ENCODE results near the gene CTNNA2. TPM values are rescaled to one million over a fixed set of nuclear protein-coding genes. Genes with fewer than 3 reads are reported as not detected.

The CTNNA2 gene
- total RNA-seq, 5 donors from 2014 or later (not counting 1 experiment from before 2014, with no cell fraction given) = not detected

DNA sequence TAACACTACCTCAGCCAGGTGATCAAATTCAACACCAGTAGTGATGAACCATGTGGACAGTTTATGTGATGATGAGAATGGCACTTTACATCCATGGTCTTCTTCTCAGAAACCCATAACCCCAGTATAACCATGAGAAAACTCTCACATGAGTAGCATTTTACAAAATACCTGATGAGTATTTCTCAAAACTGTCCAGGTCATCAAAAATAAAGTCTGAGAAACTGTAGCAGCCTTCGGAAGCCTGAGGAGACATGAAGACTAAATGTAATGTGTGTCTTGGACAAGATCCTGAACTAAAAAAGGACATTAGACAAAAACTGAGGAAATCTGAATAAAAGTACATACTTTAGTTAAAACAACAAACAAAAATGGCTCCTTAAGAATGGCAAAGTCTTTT, 108.9 kb downstream of the CTNNA2 start:
- WGBS (ENCODE audit: insufficient coverage) = no CpG with 5 or more reads among the region's 1 CpG
- ATAC-seq (replicated peaks in 1 of 4) (no peak), DNase-seq (no peak)
- Mint-ChIP-seq H3K36me3 (no peaks in the 10 kb centered on the region), H3K4me1 (no peaks in the 10 kb centered on the region), H3K27ac (no peak overlapping the region), H3K9me3 (peaks cover 16 to 28% (median 21%) of the 10 kb centered on the region in 3 donors), H3K27me3 (no peaks in the 10 kb centered on the region), H3K4me3 (no peak overlapping the region)
- Histone ChIP-seq H3K27me3 (replicated peaks in 1 of 2; ENCODE audit: control insufficient read depth in 2 of 2, extremely low read depth in 1 of 2, insufficient read depth in 2 of 2, low read length in 1 of 2) (no peaks in the 10 kb centered on the region), H3K4me3 (ENCODE audit: control insufficient read depth in 1 of 2, extremely low read depth in 1 of 2, low read length in 1 of 2) (no peak overlapping the region), H3K4me1 (ENCODE audit: control insufficient read depth in 1 of 2, extremely low read depth in 1 of 2, insufficient read depth in 2 of 2, low read length in 2 of 2) (no peaks in the 10 kb centered on the region), H3K27ac (ENCODE audit: low read length) (no peak overlapping the region), H3K9me3 (no peaks in the 10 kb centered on the region), H3K36me3 (ENCODE audit: control insufficient read depth in 2 of 2, extremely low read depth in 1 of 2, insufficient read depth in 1 of 2, low read length in 1 of 2) (no peaks in the 10 kb centered on the region)
- CTCF ChIA-PET = no interaction called here
- POLR2A ChIA-PET = no interaction called here

GRCh38 chr2:79622508-79622907, 109.7 kb downstream of the CTNNA2 start:
- POLR2A ChIA-PET = no interaction called here
- Mint-ChIP-seq H3K27me3 (no peaks in the 10 kb centered on the region), H3K4me1 (no peaks in the 10 kb centered on the region), H3K4me3 (no peak overlapping the region), H3K36me3 (no peaks in the 10 kb centered on the region), H3K9me3 (peaks cover 16 to 35% (median 21%) of the 10 kb centered on the region in 3 donors), H3K27ac (no peak overlapping the region)
- no peak overlapping the region for H3K4me3 ChIP-seq (ENCODE audit: control insufficient read depth in 1 of 2, extremely low read depth in 1 of 2, low read length in 1 of 2)
- DNase-seq (no peak), ATAC-seq (replicated peaks in 1 of 4) (no peak)
- H3K36me3 ChIP-seq (ENCODE audit: control insufficient read depth in 2 of 2, extremely low read depth in 1 of 2, insufficient read depth in 1 of 2, low read length in 1 of 2) = no peaks in the 10 kb centered on the region
- H3K27me3 ChIP-seq (replicated peaks in 1 of 2; ENCODE audit: control insufficient read depth in 2 of 2, extremely low read depth in 1 of 2, insufficient read depth in 2 of 2, low read length in 1 of 2) = no peaks in the 10 kb centered on the region
- no peaks in the 10 kb centered on the region for H3K9me3 ChIP-seq
- CTCF ChIA-PET = no interaction called here
- WGBS (ENCODE audit: insufficient coverage) = no CpG with 5 or more reads among the region's 3 CpGs
- no peak overlapping the region for H3K27ac ChIP-seq (ENCODE audit: low read length)
- no peaks in the 10 kb centered on the region for H3K4me1 ChIP-seq (ENCODE audit: control insufficient read depth in 1 of 2, extremely low read depth in 1 of 2, insufficient read depth in 2 of 2, low read length in 2 of 2)

DNA sequence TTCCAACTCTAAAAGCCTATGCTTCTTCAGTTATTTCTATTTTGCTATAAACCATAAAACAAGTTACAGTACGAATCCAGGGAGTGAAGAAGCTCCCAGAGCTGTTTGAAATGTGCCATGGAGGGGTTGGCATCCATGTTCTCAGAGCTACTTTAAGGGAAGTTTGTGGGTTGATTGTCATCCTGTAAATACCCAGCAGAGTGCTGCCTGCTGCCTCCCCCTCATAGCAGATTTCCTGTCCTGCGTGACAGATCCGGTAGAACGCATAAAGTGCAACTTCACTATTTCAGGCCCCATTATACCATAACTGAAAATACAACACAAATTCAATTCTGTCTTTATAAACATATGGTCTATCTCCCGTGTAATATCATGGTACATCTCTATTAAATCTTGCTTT, 114.4 kb downstream of the CTNNA2 start:
- no peak overlapping the region for H3K4me3 Mint-ChIP-seq
- peaks cover 16 to 43% (median 18%) of the 10 kb centered on the region in 3 donors for H3K9me3 Mint-ChIP-seq
- H3K9me3 ChIP-seq = no peaks in the 10 kb centered on the region
- H3K4me3 ChIP-seq (ENCODE audit: control insufficient read depth in 1 of 2, extremely low read depth in 1 of 2, low read length in 1 of 2) = no peak overlapping the region
- ChIA-PET CTCF (no interaction called here), POLR2A (no interaction called here)
- H3K36me3 Mint-ChIP-seq = no peaks in the 10 kb centered on the region
- ATAC-seq (replicated peaks in 1 of 4) (no peak), DNase-seq (no peak)
- no peaks in the 10 kb centered on the region for H3K4me1 ChIP-seq (ENCODE audit: control insufficient read depth in 1 of 2, extremely low read depth in 1 of 2, insufficient read depth in 2 of 2, low read length in 2 of 2)
- WGBS (ENCODE audit: insufficient coverage) = no CpG with 5 or more reads among the region's 5 CpGs
- H3K27me3 Mint-ChIP-seq = no peaks in the 10 kb centered on the region
- no peaks in the 10 kb centered on the region for H3K27me3 ChIP-seq (replicated peaks in 1 of 2; ENCODE audit: control insufficient read depth in 2 of 2, extremely low read depth in 1 of 2, insufficient read depth in 2 of 2, low read length in 1 of 2)
- H3K27ac ChIP-seq (ENCODE audit: low read length) = no peak overlapping the region
- no peaks in the 10 kb centered on the region for H3K4me1 Mint-ChIP-seq
- no peaks in the 10 kb centered on the region for H3K36me3 ChIP-seq (ENCODE audit: control insufficient read depth in 2 of 2, extremely low read depth in 1 of 2, insufficient read depth in 1 of 2, low read length in 1 of 2)
- H3K27ac Mint-ChIP-seq = no peak overlapping the region

DNA sequence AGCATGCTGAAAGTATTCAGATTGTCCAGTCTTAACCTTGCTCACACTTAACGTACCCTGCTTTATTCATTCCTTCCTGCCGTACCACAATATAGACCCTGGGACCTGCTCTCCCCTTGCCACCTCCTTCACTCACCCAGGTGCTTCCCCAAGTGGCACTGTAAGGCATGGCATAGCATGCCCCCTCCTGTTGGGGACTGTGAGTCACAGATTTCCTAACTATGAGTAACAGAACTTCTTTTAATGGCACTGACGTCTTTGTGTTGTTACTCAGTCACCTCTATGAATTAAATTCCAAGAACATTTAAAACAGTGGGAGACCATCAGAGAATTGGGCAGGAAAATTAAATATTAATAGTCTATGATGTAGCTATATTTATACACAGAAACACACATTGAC, 117.2 kb downstream of the CTNNA2 start:
- no peaks in the 10 kb centered on the region for H3K27me3 Mint-ChIP-seq
- H3K4me1 Mint-ChIP-seq = no peaks in the 10 kb centered on the region
- Histone ChIP-seq H3K27ac (ENCODE audit: low read length) (no peak overlapping the region), H3K4me1 (ENCODE audit: control insufficient read depth in 1 of 2, extremely low read depth in 1 of 2, insufficient read depth in 2 of 2, low read length in 2 of 2) (no peaks in the 10 kb centered on the region), H3K36me3 (ENCODE audit: control insufficient read depth in 2 of 2, extremely low read depth in 1 of 2, insufficient read depth in 1 of 2, low read length in 1 of 2) (no peaks in the 10 kb centered on the region), H3K9me3 (no peaks in the 10 kb centered on the region), H3K4me3 (ENCODE audit: control insufficient read depth in 1 of 2, extremely low read depth in 1 of 2, low read length in 1 of 2) (no peak overlapping the region), H3K27me3 (replicated peaks in 1 of 2; ENCODE audit: control insufficient read depth in 2 of 2, extremely low read depth in 1 of 2, insufficient read depth in 2 of 2, low read length in 1 of 2) (no peaks in the 10 kb centered on the region)
- WGBS (ENCODE audit: insufficient coverage) = 86% methylated on average over 1 of the region's 3 CpGs
- CTCF ChIA-PET = no interaction called here
- DNase-seq (no peak), ATAC-seq (replicated peaks in 1 of 4) (no peak)
- H3K4me3 Mint-ChIP-seq = no peak overlapping the region
- H3K9me3 Mint-ChIP-seq = peaks cover 17 to 42% (median 23%) of the 10 kb centered on the region in 3 donors
- no peaks in the 10 kb centered on the region for H3K36me3 Mint-ChIP-seq
- no peak overlapping the region for H3K27ac Mint-ChIP-seq
- POLR2A ChIA-PET = no interaction called here

GRCh38 chr2:79630972-79631557, 118.2 kb downstream of the CTNNA2 start:
- Histone ChIP-seq H3K27ac (ENCODE audit: low read length) (no peak overlapping the region), H3K4me3 (ENCODE audit: control insufficient read depth in 1 of 2, extremely low read depth in 1 of 2, low read length in 1 of 2) (no peak overlapping the region), H3K9me3 (no peaks in the 10 kb centered on the region), H3K36me3 (ENCODE audit: control insufficient read depth in 2 of 2, extremely low read depth in 1 of 2, insufficient read depth in 1 of 2, low read length in 1 of 2) (no peaks in the 10 kb centered on the region), H3K4me1 (ENCODE audit: control insufficient read depth in 1 of 2, extremely low read depth in 1 of 2, insufficient read depth in 2 of 2, low read length in 2 of 2) (no peaks in the 10 kb centered on the region), H3K27me3 (replicated peaks in 1 of 2; ENCODE audit: control insufficient read depth in 2 of 2, extremely low read depth in 1 of 2, insufficient read depth in 2 of 2, low read length in 1 of 2) (no peaks in the 10 kb centered on the region)
- no peak overlapping the region for H3K27ac Mint-ChIP-seq
- 57% methylated on average over 1 of the region's 7 CpGs for WGBS (ENCODE audit: insufficient coverage)
- no peak overlapping the region for H3K4me3 Mint-ChIP-seq
- no peaks in the 10 kb centered on the region for H3K27me3 Mint-ChIP-seq
- no peak for ATAC-seq (replicated peaks in 1 of 4)
- CTCF ChIA-PET = no interaction called here
- H3K36me3 Mint-ChIP-seq = no peaks in the 10 kb centered on the region
- POLR2A ChIA-PET = no interaction called here
- H3K9me3 Mint-ChIP-seq = peaks cover 12 to 35% (median 23%) of the 10 kb centered on the region in 3 donors
- DNase-seq = no peak
- no peaks in the 10 kb centered on the region for H3K4me1 Mint-ChIP-seq

- Mint-ChIP-seq H3K27me3 (no peaks in the 10 kb centered on the region), H3K4me3 (no peak overlapping the region), H3K4me1 (no peaks in the 10 kb centered on the region), H3K9me3 (peaks cover 7 to 16% (median 15%) of the 10 kb centered on the region in 3 donors), H3K27ac (no peak overlapping the region), H3K36me3 (no peaks in the 10 kb centered on the region)
- H3K4me3 ChIP-seq (ENCODE audit: control insufficient read depth in 1 of 2, extremely low read depth in 1 of 2, low read length in 1 of 2) = no peak overlapping the region
- DNase-seq (no peak), ATAC-seq (replicated peaks in 1 of 4) (no peak)
- H3K4me1 ChIP-seq (ENCODE audit: control insufficient read depth in 1 of 2, extremely low read depth in 1 of 2, insufficient read depth in 2 of 2, low read length in 2 of 2) = no peaks in the 10 kb centered on the region
- H3K36me3 ChIP-seq (ENCODE audit: control insufficient read depth in 2 of 2, extremely low read depth in 1 of 2, insufficient read depth in 1 of 2, low read length in 1 of 2) = no peaks in the 10 kb centered on the region
- no CpG with 5 or more reads among the region's 3 CpGs for whole genome bisulfite sequencing (ENCODE audit: insufficient coverage)
- H3K9me3 ChIP-seq = no peaks in the 10 kb centered on the region
- ChIA-PET POLR2A (no interaction called here), CTCF (no interaction called here)
- H3K27ac ChIP-seq (ENCODE audit: low read length) = no peak overlapping the region
- no peaks in the 10 kb centered on the region for H3K27me3 ChIP-seq (replicated peaks in 1 of 2; ENCODE audit: control insufficient read depth in 2 of 2, extremely low read depth in 1 of 2, insufficient read depth in 2 of 2, low read length in 1 of 2)
Observed at GRCh38 chr2:79638410-79638809, 125.6 kb downstream of the CTNNA2 start.

DNA sequence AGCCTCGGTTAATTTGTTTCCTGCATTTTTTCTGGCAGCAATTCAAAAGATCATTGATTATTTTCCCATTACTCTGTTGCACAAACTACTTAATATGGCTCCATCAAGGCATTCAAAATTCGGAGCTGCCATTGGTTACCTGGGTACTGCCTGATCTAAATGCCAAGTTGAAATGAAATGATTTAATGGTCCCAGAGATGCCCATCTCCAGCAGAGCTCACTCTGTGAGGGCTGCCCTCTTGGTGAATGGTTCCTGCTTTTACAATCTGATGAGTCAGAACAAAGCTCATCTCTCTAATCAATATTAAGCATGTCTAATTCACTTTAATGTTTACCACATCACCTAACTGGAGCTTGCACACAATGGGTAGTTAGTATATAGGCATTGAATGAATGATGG, 126.1 kb downstream of the CTNNA2 start:
- Mint-ChIP-seq H3K4me3 (no peak overlapping the region), H3K27ac (no peak overlapping the region), H3K9me3 (peaks cover 7 to 17% (median 15%) of the 10 kb centered on the region in 3 donors), H3K4me1 (no peaks in the 10 kb centered on the region), H3K27me3 (no peaks in the 10 kb centered on the region), H3K36me3 (no peaks in the 10 kb centered on the region)
- Histone ChIP-seq H3K36me3 (ENCODE audit: control insufficient read depth in 2 of 2, extremely low read depth in 1 of 2, insufficient read depth in 1 of 2, low read length in 1 of 2) (no peaks in the 10 kb centered on the region), H3K27ac (ENCODE audit: low read length) (no peak overlapping the region), H3K4me1 (ENCODE audit: control insufficient read depth in 1 of 2, extremely low read depth in 1 of 2, insufficient read depth in 2 of 2, low read length in 2 of 2) (no peaks in the 10 kb centered on the region), H3K9me3 (no peaks in the 10 kb centered on the region), H3K27me3 (replicated peaks in 1 of 2; ENCODE audit: control insufficient read depth in 2 of 2, extremely low read depth in 1 of 2, insufficient read depth in 2 of 2, low read length in 1 of 2) (no peaks in the 10 kb centered on the region), H3K4me3 (ENCODE audit: control insufficient read depth in 1 of 2, extremely low read depth in 1 of 2, low read length in 1 of 2) (no peak overlapping the region)
- DNase-seq (no peak), ATAC-seq (replicated peaks in 1 of 4) (no peak)
- WGBS (ENCODE audit: insufficient coverage) = 78% methylated on average over 1 of the region's 2 CpGs
- ChIA-PET CTCF (no interaction called here), POLR2A (no interaction called here)
